Parathyroid adenoma (tissue), 2 donors: ENCODE data around the gene QSOX2.

ENCODE experiments used
- H2AFZ ChIP-seq: fragments of 300-600 bp; sonication (generic); one replicate; pipeline ENCODE4 v1.7.0; 2017; ENCODE audit warnings: antibody characterized with exemption, mild to moderate bottlenecking
- H3K27ac ChIP-seq: fragments of 300-600 bp; sonication (generic); one replicate; pipeline ENCODE4 v1.7.0; 2017
- H3K27me3 ChIP-seq: fragments of 300-600 bp; sonication (generic); one replicate; pipeline ENCODE4 v1.7.0; 2017; ENCODE audit warnings: low read length; ENCODE audit not compliant: control insufficient read depth, insufficient read depth
- H3K36me3 ChIP-seq: fragments of 300-600 bp; sonication (generic); one replicate; pipeline ENCODE4 v1.7.0; 2017; ENCODE audit warnings: low read length; ENCODE audit not compliant: control insufficient read depth, insufficient read depth
- H3K4me1 ChIP-seq: fragments of 300-600 bp; sonication (generic); one replicate; pipeline ENCODE4 v1.7.0; 2017; ENCODE audit warnings: control low read depth
- H3K4me2 ChIP-seq: fragments of 300-600 bp; sonication (generic); one replicate; pipeline ENCODE4 v1.7.0; 2017; ENCODE audit warnings: low read length
- H3K4me3 ChIP-seq: fragments of 300-600 bp; sonication (generic); one replicate; pipeline ENCODE4 v1.7.0; 2017; ENCODE audit warnings: low read depth, low read length
- H3K79me2 ChIP-seq: fragments of 300-600 bp; sonication (generic); one replicate; pipeline ENCODE4 v1.7.0; 2017; ENCODE audit warnings: control low read depth
- H3K9ac ChIP-seq: fragments of 300-600 bp; sonication (generic); one replicate; pipeline ENCODE4 v1.7.0; 2017; ENCODE audit warnings: mild to moderate bottlenecking
- H3K9me3 ChIP-seq: fragments of 300-600 bp; sonication (generic); one replicate; pipeline ENCODE4 v1.7.0; 2017; ENCODE audit warnings: low read length; ENCODE audit not compliant: control insufficient read depth
- CTCF ChIP-seq: fragments of 300-600 bp; sonication (generic); IDR thresholded peaks from one replicate; pipeline ENCODE4 v1.7.0; 2017; ENCODE audit warnings: antibody characterized with exemption, mild to moderate bottlenecking
- donor health status: primary hyperparathyroidism.

QSOX2 gene

DNA sequence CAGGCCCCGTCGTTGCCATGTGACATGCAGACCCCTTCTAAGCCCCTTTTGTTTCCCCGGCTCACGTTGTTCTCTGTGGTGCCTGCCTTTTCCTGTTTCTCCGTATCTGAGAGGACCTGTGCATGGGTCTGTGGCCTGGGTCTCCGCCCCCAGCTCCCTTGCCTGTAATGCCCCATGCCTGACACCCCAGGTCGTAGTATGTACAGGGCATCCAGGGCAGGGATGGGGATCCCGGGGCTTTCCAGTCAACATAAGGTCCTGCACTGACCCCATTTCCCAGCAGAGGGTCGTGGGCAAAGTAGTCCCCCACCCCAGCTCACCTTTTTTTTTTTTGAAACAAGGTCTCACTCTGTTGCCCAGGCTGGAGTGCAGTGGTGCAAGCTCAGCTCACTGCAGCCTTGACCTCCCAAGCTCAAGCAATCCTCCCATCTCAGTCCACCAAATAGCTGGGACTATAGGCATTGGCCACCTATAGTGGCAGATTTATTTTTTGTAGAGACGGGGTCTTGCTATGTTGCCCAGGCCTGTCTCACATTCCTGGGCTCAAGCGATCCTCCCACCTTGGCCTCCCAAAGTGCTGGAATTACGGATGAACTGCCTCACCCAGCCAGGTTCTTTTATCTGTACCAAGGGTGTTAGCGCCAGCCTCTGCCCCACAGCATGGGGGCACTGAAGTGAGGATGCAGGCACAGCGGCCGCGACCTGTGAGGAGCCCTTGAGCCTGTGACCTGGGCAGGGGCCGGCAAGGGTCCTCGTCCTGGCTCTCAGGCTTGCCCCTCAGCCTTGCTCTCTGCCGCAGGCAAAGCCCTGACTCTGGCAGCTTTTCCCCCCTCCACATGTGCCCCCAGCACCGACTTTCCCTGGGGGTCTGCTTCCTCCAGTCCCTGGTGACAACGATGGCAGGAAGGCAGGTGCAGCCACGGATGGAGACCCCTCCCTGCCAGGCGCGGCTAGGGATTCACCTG, 19.1 kb upstream of the QSOX2 start:
- Histone ChIP-seq H3K4me2 (no peak overlapping the region), H3K36me3 (no peaks in the 10 kb centered on the region), H3K9ac (no peak overlapping the region), H3K27ac (no peak overlapping the region), H3K4me1 (no peaks in the 10 kb centered on the region), H3K9me3 (no peaks in the 10 kb centered on the region), H3K4me3 (no peak overlapping the region), H3K79me2 (no peaks in the 10 kb centered on the region), H3K27me3 (no peaks in the 10 kb centered on the region), H2AFZ (no peak overlapping the region)
- no peak for TF ChIP-seq CTCF

DNA sequence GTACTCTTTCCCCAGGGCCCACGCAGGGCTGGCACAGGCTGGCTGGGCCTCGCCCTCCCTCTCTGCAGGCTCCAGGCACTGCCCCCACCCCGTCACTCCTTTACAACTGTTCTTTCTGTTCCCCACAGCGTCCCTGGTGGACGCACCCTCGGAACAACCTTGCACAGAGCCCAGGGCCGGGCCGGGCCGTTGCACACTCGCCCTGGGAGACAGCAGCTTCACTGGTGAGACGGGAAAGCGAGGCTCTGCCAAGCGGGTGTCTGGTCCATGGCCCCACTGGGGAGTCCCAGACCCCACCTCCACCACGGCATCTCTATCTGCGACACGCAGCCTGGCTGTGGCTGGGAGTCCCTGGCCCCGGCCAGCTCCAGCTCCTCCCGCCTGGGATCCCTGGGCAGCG, 18.4 kb upstream of the QSOX2 start:
- Histone ChIP-seq H2AFZ (peak overlapping the region; percentile 70), H3K4me1 (no peaks in the 10 kb centered on the region), H3K27me3 (no peaks in the 10 kb centered on the region), H3K9me3 (no peaks in the 10 kb centered on the region), H3K4me2 (no peak overlapping the region), H3K79me2 (no peaks in the 10 kb centered on the region), H3K27ac (no peak overlapping the region), H3K9ac (no peak overlapping the region), H3K36me3 (no peaks in the 10 kb centered on the region), H3K4me3 (no peak overlapping the region)
- TF ChIP-seq CTCF = no peak

DNA sequence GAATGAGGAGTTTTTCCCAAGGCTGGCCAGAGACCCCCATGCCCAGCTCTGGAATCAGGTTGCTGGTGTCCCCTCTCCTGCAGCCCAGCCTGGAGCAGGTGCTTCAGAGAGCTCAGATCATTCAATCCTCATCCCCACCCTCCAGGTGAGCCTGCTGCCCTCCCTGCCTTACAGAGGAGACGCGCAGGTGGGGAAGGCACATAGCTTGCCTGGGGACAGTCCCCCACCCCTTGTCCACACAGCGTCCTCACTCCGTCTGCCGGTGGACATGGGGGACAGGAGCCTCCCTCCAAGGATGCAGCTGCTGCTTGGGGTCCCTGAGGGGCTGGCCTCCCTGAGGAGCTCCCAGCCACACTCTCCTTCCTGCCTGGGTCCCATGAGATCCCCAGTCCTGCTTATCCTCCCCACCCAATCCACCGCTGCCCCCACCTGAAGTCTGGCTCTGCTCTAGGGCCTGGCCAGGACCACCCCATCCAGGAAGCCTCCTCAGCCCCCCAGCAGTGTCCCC, 17.1 kb upstream of the QSOX2 start:
- Histone ChIP-seq H3K27me3 (no peaks in the 10 kb centered on the region), H3K4me1 (no peaks in the 10 kb centered on the region), H3K27ac (no peak overlapping the region), H3K4me2 (no peak overlapping the region), H3K36me3 (no peaks in the 10 kb centered on the region), H3K9ac (no peak overlapping the region), H3K79me2 (no peaks in the 10 kb centered on the region), H3K9me3 (no peaks in the 10 kb centered on the region), H3K4me3 (no peak overlapping the region), H2AFZ (no peak overlapping the region)
- no peak for TF ChIP-seq CTCF

DNA sequence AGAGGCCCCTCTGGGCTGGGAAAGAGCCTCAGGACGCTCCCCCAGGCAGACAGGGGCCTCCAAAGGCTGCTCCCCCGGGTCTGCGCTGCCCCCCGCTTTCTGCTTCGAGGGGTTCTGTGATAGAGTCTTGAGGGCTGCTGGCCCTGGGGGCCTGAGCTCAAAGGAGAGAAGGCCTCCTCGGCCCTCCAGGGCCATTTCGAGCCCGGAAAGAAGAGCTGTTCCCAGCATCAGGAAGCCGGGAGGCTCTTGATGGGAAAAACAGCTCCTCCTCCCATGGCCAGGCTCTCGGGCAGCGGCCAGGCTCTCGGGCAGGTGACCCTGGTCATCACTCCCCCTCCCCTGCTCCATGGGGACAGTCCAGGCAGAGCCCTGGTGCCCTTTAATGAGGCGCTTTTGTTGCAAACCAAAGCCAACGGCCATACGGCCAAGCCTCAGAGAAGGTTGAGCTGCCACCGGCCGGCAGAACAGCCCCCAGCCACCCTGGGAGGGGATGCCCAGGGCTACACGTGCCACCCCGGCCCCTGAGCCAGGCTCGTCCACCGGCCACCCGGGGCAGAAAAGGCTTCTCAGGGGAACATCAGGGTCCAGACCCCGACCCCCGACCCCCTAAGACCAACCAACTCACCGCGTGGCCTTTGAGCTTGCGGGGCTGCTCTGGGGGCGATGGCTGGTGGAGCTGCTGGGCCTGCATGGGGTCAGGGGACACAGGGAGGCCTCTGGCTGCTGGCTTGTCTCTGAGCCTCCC, 16.2 kb upstream of the QSOX2 start:
- H2AFZ ChIP-seq = no peak overlapping the region
- H3K4me2 ChIP-seq = no peak overlapping the region
- no peak for TF ChIP-seq CTCF
- no peak overlapping the region for H3K9ac ChIP-seq
- H3K27me3 ChIP-seq = no peaks in the 10 kb centered on the region
- H3K36me3 ChIP-seq = no peaks in the 10 kb centered on the region
- H3K27ac ChIP-seq = no peak overlapping the region
- H3K4me3 ChIP-seq = no peak overlapping the region
- H3K4me1 ChIP-seq = no peaks in the 10 kb centered on the region
- H3K79me2 ChIP-seq = no peaks in the 10 kb centered on the region
- H3K9me3 ChIP-seq = no peaks in the 10 kb centered on the region
